ENCODE results near the gene COPS3. TPM values are rescaled to one million over a fixed set of nuclear protein-coding genes. Genes with fewer than 3 reads are reported as not detected.
"Not testable (repeated sequence)": the region's sequence is repeated elsewhere in the genome, so short reads cannot be mapped to it uniquely, and the experiment has no call there.

COPS3 gene
- total and polyA plus RNA-seq, 2 donors (not counting 1 experiment from before 2014, with no cell fraction given), result 62.3 to 80.6 TPM

DNA sequence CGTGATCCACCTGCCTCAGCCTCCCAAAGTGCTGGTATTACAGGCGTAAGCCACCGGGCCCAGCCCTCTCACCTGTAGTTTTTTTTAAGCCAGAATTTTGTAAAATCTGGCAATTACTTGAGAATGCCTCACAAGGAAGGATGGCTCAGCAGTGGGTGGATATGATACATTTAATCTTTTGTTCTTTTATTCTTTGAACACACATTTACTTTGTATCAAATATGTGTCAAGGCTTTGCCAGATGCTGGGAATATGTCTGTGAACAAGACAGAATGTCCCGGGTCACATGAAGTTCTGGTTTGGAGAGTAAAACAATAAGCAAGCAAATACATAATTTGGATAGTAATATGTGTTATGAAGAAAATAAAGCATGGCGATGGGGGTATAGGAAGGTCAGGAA, 4.9 kb upstream of the COPS3 start:
- H3K9ac ChIP-seq (ENCODE audit: insufficient read depth, low read length), result no peak overlapping the region
- H3K4me2 ChIP-seq (ENCODE audit: extremely low read depth, insufficient read depth, low read length), result no peak overlapping the region
- DNase-seq (ENCODE audit: low read depth in 2 of 2), result no peak
- no peak overlapping the region for H3K27ac ChIP-seq (ENCODE audit: insufficient read depth, low read length)
- H3K4me3 ChIP-seq (replicated peaks in 1 of 4; ENCODE audit: control extremely low read depth in 1 of 4, insufficient read depth in 1 of 4, low read depth in 3 of 4, low read length in 4 of 4), result no peak overlapping the region
- H3K36me3 ChIP-seq (ENCODE audit: control insufficient read depth, insufficient read depth, low read length), result no peaks in the 10 kb centered on the region
- TF ChIP-seq EZH2 (IDR thresholded peaks at IDR 0.05; ENCODE audit: low read length, missing control alignments), result no peak
- TF ChIP-seq, protein P1, sequence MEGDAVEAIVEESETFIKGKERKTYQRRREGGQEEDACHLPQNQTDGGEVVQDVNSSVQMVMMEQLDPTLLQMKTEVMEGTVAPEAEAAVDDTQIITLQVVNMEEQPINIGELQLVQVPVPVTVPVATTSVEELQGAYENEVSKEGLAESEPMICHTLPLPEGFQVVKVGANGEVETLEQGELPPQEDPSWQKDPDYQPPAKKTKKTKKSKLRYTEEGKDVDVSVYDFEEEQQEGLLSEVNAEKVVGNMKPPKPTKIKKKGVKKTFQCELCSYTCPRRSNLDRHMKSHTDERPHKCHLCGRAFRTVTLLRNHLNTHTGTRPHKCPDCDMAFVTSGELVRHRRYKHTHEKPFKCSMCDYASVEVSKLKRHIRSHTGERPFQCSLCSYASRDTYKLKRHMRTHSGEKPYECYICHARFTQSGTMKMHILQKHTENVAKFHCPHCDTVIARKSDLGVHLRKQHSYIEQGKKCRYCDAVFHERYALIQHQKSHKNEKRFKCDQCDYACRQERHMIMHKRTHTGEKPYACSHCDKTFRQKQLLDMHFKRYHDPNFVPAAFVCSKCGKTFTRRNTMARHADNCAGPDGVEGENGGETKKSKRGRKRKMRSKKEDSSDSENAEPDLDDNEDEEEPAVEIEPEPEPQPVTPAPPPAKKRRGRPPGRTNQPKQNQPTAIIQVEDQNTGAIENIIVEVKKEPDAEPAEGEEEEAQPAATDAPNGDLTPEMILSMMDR (conservative IDR thresholded peaks at IDR 0.05 in 1 of 2, IDR thresholded peaks at IDR 0.05 in 1 of 2; ENCODE audit: low read depth in 1 of 2, low read length in 2 of 2), result no peak
- H3K9me3 ChIP-seq (ENCODE audit: control insufficient read depth, insufficient read depth, low read depth, low read length), result no peaks in the 10 kb centered on the region
- H3K4me1 ChIP-seq (ENCODE audit: control insufficient read depth, extremely low read depth, insufficient read depth, low read length), result peaks cover 3% of the 10 kb centered on the region
- H3K27me3 ChIP-seq (ENCODE audit: control insufficient read depth, insufficient read depth, low read length), result no peaks in the 10 kb centered on the region
- no peaks in the 10 kb centered on the region for H3K79me2 ChIP-seq (ENCODE audit: control insufficient read depth, insufficient read depth, low read length)
- H4K20me1 ChIP-seq (ENCODE audit: control insufficient read depth, extremely low read depth, insufficient read depth, low read length), result no peaks in the 10 kb centered on the region
- no peak overlapping the region for H2AFZ ChIP-seq (ENCODE audit: low read length)

DNA sequence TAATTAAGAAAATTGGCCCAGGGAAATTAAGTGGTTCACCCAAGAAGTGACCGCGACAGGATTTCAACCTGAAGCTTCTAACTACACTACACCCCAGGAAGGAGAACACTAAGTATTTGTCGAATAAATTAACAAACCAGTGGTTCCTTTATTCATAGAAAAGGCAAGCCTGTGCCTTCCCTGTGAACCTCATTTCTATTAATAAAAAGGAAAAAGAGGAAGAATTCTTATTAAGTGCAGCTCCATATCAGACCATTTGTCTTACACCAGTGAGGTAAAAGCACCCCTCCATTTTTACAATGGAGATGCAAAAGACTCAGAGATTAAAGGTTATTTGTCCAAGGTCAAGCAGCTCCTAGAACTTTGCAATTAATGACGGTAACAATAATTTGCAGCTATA, 1.7 kb downstream of the COPS3 start:
- Histone ChIP-seq H3K79me2 (ENCODE audit: control insufficient read depth, insufficient read depth, low read length) (peaks cover 45% of the 10 kb centered on the region), H3K9ac (ENCODE audit: insufficient read depth, low read length) (no peak overlapping the region), H3K4me2 (ENCODE audit: extremely low read depth, insufficient read depth, low read length) (peak overlapping the region; percentile 73), H3K4me1 (ENCODE audit: control insufficient read depth, extremely low read depth, insufficient read depth, low read length) (peaks cover 6% of the 10 kb centered on the region), H4K20me1 (ENCODE audit: control insufficient read depth, extremely low read depth, insufficient read depth, low read length) (no peaks in the 10 kb centered on the region), H3K27me3 (ENCODE audit: control insufficient read depth, insufficient read depth, low read length) (no peaks in the 10 kb centered on the region), H2AFZ (ENCODE audit: low read length) (no peak overlapping the region), H3K36me3 (ENCODE audit: control insufficient read depth, insufficient read depth, low read length) (peaks cover 2% of the 10 kb centered on the region), H3K9me3 (ENCODE audit: control insufficient read depth, insufficient read depth, low read depth, low read length) (no peaks in the 10 kb centered on the region), H3K27ac (ENCODE audit: insufficient read depth, low read length) (no peak overlapping the region), H3K4me3 (replicated peaks in 1 of 4; ENCODE audit: control extremely low read depth in 1 of 4, insufficient read depth in 1 of 4, low read depth in 3 of 4, low read length in 4 of 4) (peak overlapping the region in 2 of 4 experiments; percentile 69 to 97)
- DNase-seq (ENCODE audit: low read depth in 2 of 2), result no peak
- no peak for TF ChIP-seq EZH2 (IDR thresholded peaks at IDR 0.05; ENCODE audit: low read length, missing control alignments)

DNA sequence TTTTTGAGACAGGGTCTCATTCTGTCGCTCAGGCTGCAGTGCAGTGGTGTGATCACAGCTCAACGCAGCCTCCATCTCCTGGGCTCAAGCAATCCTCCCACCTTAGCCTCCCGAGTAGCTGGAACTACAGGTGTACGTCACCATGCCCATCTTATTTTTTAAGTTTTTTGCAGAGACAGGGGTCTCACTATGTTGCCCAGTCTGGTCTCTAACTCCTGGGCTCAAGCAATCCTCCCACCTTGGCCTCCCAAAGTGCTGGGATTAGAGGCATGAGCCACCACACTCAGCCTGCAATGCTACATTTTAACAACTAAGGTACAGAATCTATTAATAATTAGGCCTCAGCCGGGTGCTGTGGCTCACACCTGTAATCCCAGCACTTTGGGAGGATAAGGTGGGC, 3.6 kb downstream of the COPS3 start:
- H3K4me3 ChIP-seq (replicated peaks in 1 of 4; ENCODE audit: control extremely low read depth in 1 of 4, insufficient read depth in 1 of 4, low read depth in 3 of 4, low read length in 4 of 4); H3K27ac ChIP-seq (ENCODE audit: insufficient read depth, low read length); H3K4me1 ChIP-seq (ENCODE audit: control insufficient read depth, extremely low read depth, insufficient read depth, low read length); H3K27me3 ChIP-seq (ENCODE audit: control insufficient read depth, insufficient read depth, low read length); H3K9me3 ChIP-seq (ENCODE audit: control insufficient read depth, insufficient read depth, low read depth, low read length); DNase-seq (ENCODE audit: low read depth in 2 of 2); H3K36me3 ChIP-seq (ENCODE audit: control insufficient read depth, insufficient read depth, low read length); H4K20me1 ChIP-seq (ENCODE audit: control insufficient read depth, extremely low read depth, insufficient read depth, low read length); H3K4me2 ChIP-seq (ENCODE audit: extremely low read depth, insufficient read depth, low read length); H2AFZ ChIP-seq (ENCODE audit: low read length); H3K9ac ChIP-seq (ENCODE audit: insufficient read depth, low read length): not testable (repeated sequence)
- peaks cover 51% of the 10 kb centered on the region for H3K79me2 ChIP-seq (ENCODE audit: control insufficient read depth, insufficient read depth, low read length)

DNA sequence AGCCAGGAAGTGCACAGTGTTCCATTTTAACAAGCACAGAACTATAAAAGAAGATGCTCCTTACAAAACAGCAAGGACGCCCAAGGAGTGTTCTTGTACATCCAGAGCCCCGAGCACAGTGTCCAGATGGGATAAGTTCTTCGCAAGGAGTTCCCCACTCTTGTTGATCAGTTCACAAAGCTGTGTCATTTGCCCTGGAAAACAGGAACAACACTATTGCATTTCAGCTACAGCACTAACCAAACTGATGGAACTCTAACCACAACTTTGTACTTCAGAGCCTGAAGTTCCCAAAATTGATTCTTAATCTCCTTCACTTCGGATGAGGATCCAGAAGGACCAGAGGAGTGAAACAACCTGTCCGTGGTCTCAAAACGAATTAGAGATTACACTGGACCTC, 5.1 kb downstream of the COPS3 start:
- no peaks in the 10 kb centered on the region for H3K27me3 ChIP-seq (ENCODE audit: control insufficient read depth, insufficient read depth, low read length)
- H3K4me2 ChIP-seq (ENCODE audit: extremely low read depth, insufficient read depth, low read length), result no peak overlapping the region
- H3K4me1 ChIP-seq (ENCODE audit: control insufficient read depth, extremely low read depth, insufficient read depth, low read length), result peaks cover 3% of the 10 kb centered on the region
- no peak for DNase-seq (ENCODE audit: low read depth in 2 of 2)
- H2AFZ ChIP-seq (ENCODE audit: low read length), result no peak overlapping the region
- TF ChIP-seq, protein P1 (conservative IDR thresholded peaks at IDR 0.05 in 1 of 2, IDR thresholded peaks at IDR 0.05 in 1 of 2; ENCODE audit: low read depth in 1 of 2, low read length in 2 of 2), result no peak
- TF ChIP-seq EZH2 (IDR thresholded peaks at IDR 0.05; ENCODE audit: low read length, missing control alignments), result no peak
- no peaks in the 10 kb centered on the region for H4K20me1 ChIP-seq (ENCODE audit: control insufficient read depth, extremely low read depth, insufficient read depth, low read length)
- peaks cover 51% of the 10 kb centered on the region for H3K79me2 ChIP-seq (ENCODE audit: control insufficient read depth, insufficient read depth, low read length)
- H3K4me3 ChIP-seq (replicated peaks in 1 of 4; ENCODE audit: control extremely low read depth in 1 of 4, insufficient read depth in 1 of 4, low read depth in 3 of 4, low read length in 4 of 4), result no peak overlapping the region
- peaks cover 8% of the 10 kb centered on the region for H3K36me3 ChIP-seq (ENCODE audit: control insufficient read depth, insufficient read depth, low read length)
- H3K27ac ChIP-seq (ENCODE audit: insufficient read depth, low read length), result no peak overlapping the region
- no peaks in the 10 kb centered on the region for H3K9me3 ChIP-seq (ENCODE audit: control insufficient read depth, insufficient read depth, low read depth, low read length)
- no peak overlapping the region for H3K9ac ChIP-seq (ENCODE audit: insufficient read depth, low read length)

All from fibroblast of lung (primary cell).